WTC11 (cell line): ENCODE measurements around the gene IRS2. TPM values are rescaled to one million over a fixed set of nuclear protein-coding genes. Genes with fewer than 3 reads are reported as not detected.
A peak's percentile ranks its signal among the peaks of the same experiment; 100 is the strongest.

Source experiments
- ATAC-seq: fragments of 200-7000 bp; cut with Tn5 transposase; 2 replicates; pipeline ENCODE4 v1.10.0; 2021; ENCODE audit warnings: mild to moderate bottlenecking, moderate library complexity
- CTCF ChIA-PET: fragments of 300-600 bp; sonication (Branson Sonifier 250); formaldehyde crosslinking; loops from one replicate; lab custom pipeline; 2021; ENCODE audit warnings: antibody characterized with exemption; lab: Charles Lee
- POLR2A ChIA-PET: fragments of 350-600 bp; sonication (Branson Sonifier 250); formaldehyde crosslinking; loops from one replicate; lab custom pipeline; 2021; ENCODE audit warnings: antibody characterized with exemption; lab: Charles Lee
- DNase-seq: peaks from one replicate; pipeline ENCODE4 v3.0.0; 2021; ENCODE audit warnings: low spot score
- H3K27ac Mint-ChIP-seq: 2 replicates; pipeline ENCODE4 v1.8.0; 2021; ENCODE audit warnings: mixed read lengths
- H3K27me3 Mint-ChIP-seq: 2 replicates; pipeline ENCODE4 v1.8.0; 2021; ENCODE audit warnings: low read depth, mild to moderate bottlenecking, moderate library complexity, mixed read lengths
- H3K36me3 Mint-ChIP-seq: 2 replicates; pipeline ENCODE4 v1.8.0; 2021; ENCODE audit warnings: mixed read lengths
- H3K4me1 Mint-ChIP-seq: 2 replicates; pipeline ENCODE4 v1.8.0; 2022; ENCODE audit warnings: mixed read lengths
- H3K4me3 Mint-ChIP-seq: 2 replicates; pipeline ENCODE4 v1.8.0; 2021; ENCODE audit warnings: mild to moderate bottlenecking, moderate library complexity, mixed read lengths
- H3K9me3 Mint-ChIP-seq: 2 replicates; pipeline ENCODE4 v1.8.0; 2021; ENCODE audit warnings: mixed read lengths
- CBFB ChIP-seq: sonication (generic); formaldehyde crosslinking; IDR thresholded peaks from 2 replicates; pipeline ENCODE4 v1.8.1; 2022; ENCODE audit warnings: mild to moderate bottlenecking, low read depth, missing genetic modification reagents
- CREB1 ChIP-seq: sonication (generic); formaldehyde crosslinking; IDR thresholded peaks from 2 replicates; pipeline ENCODE4 v1.8.0; 2023; ENCODE audit warnings: mild to moderate bottlenecking, missing genetic modification reagents
- FOXJ3 ChIP-seq: sonication (generic); formaldehyde crosslinking; IDR thresholded peaks from 2 replicates; pipeline ENCODE4 v1.9.0; 2021; ENCODE audit warnings: missing genetic modification reagents, mild to moderate bottlenecking, borderline replicate concordance
- GTF2I ChIP-seq: fragments of 250-450 bp; sonication (Bioruptor Pico); conservative IDR thresholded peaks from 2 replicates; pipeline ENCODE4 v1.4.0; 2021; ENCODE audit warnings: mild to moderate bottlenecking
- HMGA2 ChIP-seq: fragments of 250-450 bp; sonication (Bioruptor Pico); IDR thresholded peaks from 2 replicates; pipeline ENCODE4 v1.4.0; 2021; ENCODE audit warnings: mild to moderate bottlenecking, moderate library complexity
- JAZF1 ChIP-seq: fragments of 250-450 bp; sonication (Bioruptor Pico); IDR thresholded peaks from 2 replicates; pipeline ENCODE4 v1.9.0; 2021; ENCODE audit warnings: moderate library complexity, mild to moderate bottlenecking, inconsistent platforms
- NR3C1 ChIP-seq: sonication (generic); formaldehyde crosslinking; conservative IDR thresholded peaks from 2 replicates; pipeline ENCODE4 v1.8.1; 2023; ENCODE audit warnings: low read depth, mild to moderate bottlenecking, missing genetic modification reagents
- ZBTB21 ChIP-seq: sonication (generic); formaldehyde crosslinking; IDR thresholded peaks from 2 replicates; pipeline ENCODE4 v1.8.1; 2023; ENCODE audit warnings: mild to moderate bottlenecking, missing genetic modification reagents, borderline replicate concordance
- ZNF263 ChIP-seq: sonication (generic); formaldehyde crosslinking; IDR thresholded peaks from 2 replicates; pipeline ENCODE4 v1.8.1; 2022; ENCODE audit warnings: low read depth, mild to moderate bottlenecking, moderate library complexity, missing genetic modification reagents
- ZNF396 ChIP-seq: fragments of 250-450 bp; sonication (Bioruptor Pico); IDR thresholded peaks from 2 replicates; pipeline ENCODE4 v1.8.0; 2021; ENCODE audit warnings: mild to moderate bottlenecking, moderate library complexity, borderline replicate concordance
- total RNA-seq: library from RNA; stranded (reverse); gene quantifications from 3 replicates; pipeline ENCODE4 v1.2.3, GENCODE V29; 2021
- TF ChIP-seq, protein P1 (sequence below): sonication (generic); formaldehyde crosslinking; IDR thresholded peaks from 2 replicates; pipeline ENCODE4 v1.8.0; 2023; ENCODE audit warnings: missing genetic modification reagents, mild to moderate bottlenecking, borderline replicate concordance
- TF ChIP-seq, protein P2 (sequence below): fragments of 250-450 bp; sonication (Bioruptor Pico); IDR thresholded peaks from 2 replicates; pipeline ENCODE4 v1.9.0; 2021; ENCODE audit warnings: mild to moderate bottlenecking, borderline replicate concordance
- TF ChIP-seq, protein P3 (sequence below): sonication (generic); formaldehyde crosslinking; IDR thresholded peaks from 2 replicates; pipeline ENCODE4 v1.8.0; 2023; ENCODE audit warnings: mild to moderate bottlenecking, missing genetic modification reagents
- TF ChIP-seq, protein P4 (sequence below): fragments of 250-450 bp; sonication (Bioruptor Pico); IDR thresholded peaks from 2 replicates; pipeline ENCODE4 v1.9.0; 2021; ENCODE audit warnings: mild to moderate bottlenecking
- TF ChIP-seq, protein P5 (sequence below): fragments of 250-450 bp; sonication (Bioruptor Pico); conservative IDR thresholded peaks from 2 replicates; pipeline ENCODE4 v1.9.0; 2021; ENCODE audit warnings: mild to moderate bottlenecking
- TF ChIP-seq, protein P6 (sequence below): sonication (generic); formaldehyde crosslinking; IDR thresholded peaks from 2 replicates; pipeline ENCODE4 v1.8.1; 2022; ENCODE audit warnings: low read depth, missing genetic modification reagents, borderline replicate concordance

IRS2 gene
- total RNA-seq, 1 experiment from 2014 or later = 20.5 TPM

DNA sequence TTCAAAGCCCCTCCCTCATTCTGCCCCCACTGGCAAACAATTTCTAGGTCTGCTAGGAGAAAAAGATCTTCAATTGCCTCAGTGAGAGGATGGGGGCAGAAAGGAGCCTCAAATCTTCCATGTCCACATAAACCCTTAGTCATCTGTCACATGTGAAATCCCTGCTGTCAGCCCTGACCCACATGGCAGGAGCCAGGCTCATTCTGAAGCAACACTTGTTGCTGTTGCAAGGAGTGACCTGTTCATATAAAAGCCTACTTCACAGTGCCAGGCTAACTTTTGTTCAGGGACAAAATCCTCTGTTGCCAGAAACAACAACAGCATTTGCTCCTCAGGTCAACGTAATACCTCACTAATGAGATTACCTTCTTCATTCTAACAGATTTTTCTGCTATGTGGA is 70.5 kb downstream of the IRS2 start:
- POLR2A ChIA-PET = no interaction called here
- H3K4me1 Mint-ChIP-seq = peaks cover 7% of the 10 kb centered on the region
- CTCF ChIA-PET = no interaction called here
- ATAC-seq = no peak; the same call in 1 of the 2 replicates
- no peak for DNase-seq
- H3K4me3 Mint-ChIP-seq = no peak overlapping the region
- no peak for TF ChIP-seq HMGA2 (CRISPR knock-in tag)
- TF ChIP-seq JAZF1 = no peak
- no peak for TF ChIP-seq GTF2I (CRISPR knock-in tag)
- TF ChIP-seq ZBTB21 = no peak
- TF ChIP-seq, protein P1, sequence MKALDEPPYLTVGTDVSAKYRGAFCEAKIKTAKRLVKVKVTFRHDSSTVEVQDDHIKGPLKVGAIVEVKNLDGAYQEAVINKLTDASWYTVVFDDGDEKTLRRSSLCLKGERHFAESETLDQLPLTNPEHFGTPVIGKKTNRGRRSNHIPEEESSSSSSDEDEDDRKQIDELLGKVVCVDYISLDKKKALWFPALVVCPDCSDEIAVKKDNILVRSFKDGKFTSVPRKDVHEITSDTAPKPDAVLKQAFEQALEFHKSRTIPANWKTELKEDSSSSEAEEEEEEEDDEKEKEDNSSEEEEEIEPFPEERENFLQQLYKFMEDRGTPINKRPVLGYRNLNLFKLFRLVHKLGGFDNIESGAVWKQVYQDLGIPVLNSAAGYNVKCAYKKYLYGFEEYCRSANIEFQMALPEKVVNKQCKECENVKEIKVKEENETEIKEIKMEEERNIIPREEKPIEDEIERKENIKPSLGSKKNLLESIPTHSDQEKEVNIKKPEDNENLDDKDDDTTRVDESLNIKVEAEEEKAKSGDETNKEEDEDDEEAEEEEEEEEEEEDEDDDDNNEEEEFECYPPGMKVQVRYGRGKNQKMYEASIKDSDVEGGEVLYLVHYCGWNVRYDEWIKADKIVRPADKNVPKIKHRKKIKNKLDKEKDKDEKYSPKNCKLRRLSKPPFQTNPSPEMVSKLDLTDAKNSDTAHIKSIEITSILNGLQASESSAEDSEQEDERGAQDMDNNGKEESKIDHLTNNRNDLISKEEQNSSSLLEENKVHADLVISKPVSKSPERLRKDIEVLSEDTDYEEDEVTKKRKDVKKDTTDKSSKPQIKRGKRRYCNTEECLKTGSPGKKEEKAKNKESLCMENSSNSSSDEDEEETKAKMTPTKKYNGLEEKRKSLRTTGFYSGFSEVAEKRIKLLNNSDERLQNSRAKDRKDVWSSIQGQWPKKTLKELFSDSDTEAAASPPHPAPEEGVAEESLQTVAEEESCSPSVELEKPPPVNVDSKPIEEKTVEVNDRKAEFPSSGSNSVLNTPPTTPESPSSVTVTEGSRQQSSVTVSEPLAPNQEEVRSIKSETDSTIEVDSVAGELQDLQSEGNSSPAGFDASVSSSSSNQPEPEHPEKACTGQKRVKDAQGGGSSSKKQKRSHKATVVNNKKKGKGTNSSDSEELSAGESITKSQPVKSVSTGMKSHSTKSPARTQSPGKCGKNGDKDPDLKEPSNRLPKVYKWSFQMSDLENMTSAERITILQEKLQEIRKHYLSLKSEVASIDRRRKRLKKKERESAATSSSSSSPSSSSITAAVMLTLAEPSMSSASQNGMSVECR (CRISPR knock-in tag) = no peak
- TF ChIP-seq, protein P2, sequence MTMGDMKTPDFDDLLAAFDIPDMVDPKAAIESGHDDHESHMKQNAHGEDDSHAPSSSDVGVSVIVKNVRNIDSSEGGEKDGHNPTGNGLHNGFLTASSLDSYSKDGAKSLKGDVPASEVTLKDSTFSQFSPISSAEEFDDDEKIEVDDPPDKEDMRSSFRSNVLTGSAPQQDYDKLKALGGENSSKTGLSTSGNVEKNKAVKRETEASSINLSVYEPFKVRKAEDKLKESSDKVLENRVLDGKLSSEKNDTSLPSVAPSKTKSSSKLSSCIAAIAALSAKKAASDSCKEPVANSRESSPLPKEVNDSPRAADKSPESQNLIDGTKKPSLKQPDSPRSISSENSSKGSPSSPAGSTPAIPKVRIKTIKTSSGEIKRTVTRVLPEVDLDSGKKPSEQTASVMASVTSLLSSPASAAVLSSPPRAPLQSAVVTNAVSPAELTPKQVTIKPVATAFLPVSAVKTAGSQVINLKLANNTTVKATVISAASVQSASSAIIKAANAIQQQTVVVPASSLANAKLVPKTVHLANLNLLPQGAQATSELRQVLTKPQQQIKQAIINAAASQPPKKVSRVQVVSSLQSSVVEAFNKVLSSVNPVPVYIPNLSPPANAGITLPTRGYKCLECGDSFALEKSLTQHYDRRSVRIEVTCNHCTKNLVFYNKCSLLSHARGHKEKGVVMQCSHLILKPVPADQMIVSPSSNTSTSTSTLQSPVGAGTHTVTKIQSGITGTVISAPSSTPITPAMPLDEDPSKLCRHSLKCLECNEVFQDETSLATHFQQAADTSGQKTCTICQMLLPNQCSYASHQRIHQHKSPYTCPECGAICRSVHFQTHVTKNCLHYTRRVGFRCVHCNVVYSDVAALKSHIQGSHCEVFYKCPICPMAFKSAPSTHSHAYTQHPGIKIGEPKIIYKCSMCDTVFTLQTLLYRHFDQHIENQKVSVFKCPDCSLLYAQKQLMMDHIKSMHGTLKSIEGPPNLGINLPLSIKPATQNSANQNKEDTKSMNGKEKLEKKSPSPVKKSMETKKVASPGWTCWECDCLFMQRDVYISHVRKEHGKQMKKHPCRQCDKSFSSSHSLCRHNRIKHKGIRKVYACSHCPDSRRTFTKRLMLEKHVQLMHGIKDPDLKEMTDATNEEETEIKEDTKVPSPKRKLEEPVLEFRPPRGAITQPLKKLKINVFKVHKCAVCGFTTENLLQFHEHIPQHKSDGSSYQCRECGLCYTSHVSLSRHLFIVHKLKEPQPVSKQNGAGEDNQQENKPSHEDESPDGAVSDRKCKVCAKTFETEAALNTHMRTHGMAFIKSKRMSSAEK (CRISPR knock-in tag) = no peak
- TF ChIP-seq ZNF396 (CRISPR knock-in tag) = no peak
- TF ChIP-seq, protein P3, sequence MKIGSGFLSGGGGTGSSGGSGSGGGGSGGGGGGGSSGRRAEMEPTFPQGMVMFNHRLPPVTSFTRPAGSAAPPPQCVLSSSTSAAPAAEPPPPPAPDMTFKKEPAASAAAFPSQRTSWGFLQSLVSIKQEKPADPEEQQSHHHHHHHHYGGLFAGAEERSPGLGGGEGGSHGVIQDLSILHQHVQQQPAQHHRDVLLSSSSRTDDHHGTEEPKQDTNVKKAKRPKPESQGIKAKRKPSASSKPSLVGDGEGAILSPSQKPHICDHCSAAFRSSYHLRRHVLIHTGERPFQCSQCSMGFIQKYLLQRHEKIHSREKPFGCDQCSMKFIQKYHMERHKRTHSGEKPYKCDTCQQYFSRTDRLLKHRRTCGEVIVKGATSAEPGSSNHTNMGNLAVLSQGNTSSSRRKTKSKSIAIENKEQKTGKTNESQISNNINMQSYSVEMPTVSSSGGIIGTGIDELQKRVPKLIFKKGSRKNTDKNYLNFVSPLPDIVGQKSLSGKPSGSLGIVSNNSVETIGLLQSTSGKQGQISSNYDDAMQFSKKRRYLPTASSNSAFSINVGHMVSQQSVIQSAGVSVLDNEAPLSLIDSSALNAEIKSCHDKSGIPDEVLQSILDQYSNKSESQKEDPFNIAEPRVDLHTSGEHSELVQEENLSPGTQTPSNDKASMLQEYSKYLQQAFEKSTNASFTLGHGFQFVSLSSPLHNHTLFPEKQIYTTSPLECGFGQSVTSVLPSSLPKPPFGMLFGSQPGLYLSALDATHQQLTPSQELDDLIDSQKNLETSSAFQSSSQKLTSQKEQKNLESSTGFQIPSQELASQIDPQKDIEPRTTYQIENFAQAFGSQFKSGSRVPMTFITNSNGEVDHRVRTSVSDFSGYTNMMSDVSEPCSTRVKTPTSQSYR (CRISPR knock-in tag) = no peak
- TF ChIP-seq CBFB = no peak
- H3K36me3 Mint-ChIP-seq = no peaks in the 10 kb centered on the region
- H3K9me3 Mint-ChIP-seq = no peaks in the 10 kb centered on the region
- H3K27me3 Mint-ChIP-seq = no peaks in the 10 kb centered on the region
- H3K27ac Mint-ChIP-seq = no peak overlapping the region

DNA sequence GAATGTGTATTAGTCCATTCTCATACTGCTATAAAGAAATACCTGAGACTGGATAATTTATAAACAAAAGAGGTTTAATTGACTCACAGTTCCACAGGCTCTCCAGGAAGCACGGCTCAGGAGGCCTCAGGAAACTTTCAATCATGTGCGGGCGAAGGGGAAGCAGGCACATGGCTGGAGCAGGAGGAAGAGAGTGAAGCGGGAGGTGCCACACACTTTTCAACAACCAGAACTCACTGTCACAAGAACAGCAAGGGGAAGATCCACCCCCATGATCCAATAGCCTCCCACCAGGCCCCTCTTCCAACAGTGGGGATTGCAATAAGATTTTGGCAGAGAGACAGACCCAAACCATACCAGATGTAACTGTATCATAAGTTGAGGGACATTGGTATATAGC is 72.7 kb downstream of the IRS2 start:
- peaks cover 10% of the 10 kb centered on the region for H3K9me3 Mint-ChIP-seq
- ChIA-PET CTCF (no interaction called here), POLR2A (no interaction called here)
- no peak overlapping the region for H3K27ac Mint-ChIP-seq
- peaks cover 3% of the 10 kb centered on the region; the same call in 1 of the 2 replicates for H3K36me3 Mint-ChIP-seq
- TF ChIP-seq FOXJ3 = no peak
- no peak overlapping the region for H3K4me3 Mint-ChIP-seq
- peaks cover 7% of the 10 kb centered on the region for H3K4me1 Mint-ChIP-seq
- ATAC-seq (no peak), DNase-seq (no peak)
- H3K27me3 Mint-ChIP-seq = no peaks in the 10 kb centered on the region

DNA sequence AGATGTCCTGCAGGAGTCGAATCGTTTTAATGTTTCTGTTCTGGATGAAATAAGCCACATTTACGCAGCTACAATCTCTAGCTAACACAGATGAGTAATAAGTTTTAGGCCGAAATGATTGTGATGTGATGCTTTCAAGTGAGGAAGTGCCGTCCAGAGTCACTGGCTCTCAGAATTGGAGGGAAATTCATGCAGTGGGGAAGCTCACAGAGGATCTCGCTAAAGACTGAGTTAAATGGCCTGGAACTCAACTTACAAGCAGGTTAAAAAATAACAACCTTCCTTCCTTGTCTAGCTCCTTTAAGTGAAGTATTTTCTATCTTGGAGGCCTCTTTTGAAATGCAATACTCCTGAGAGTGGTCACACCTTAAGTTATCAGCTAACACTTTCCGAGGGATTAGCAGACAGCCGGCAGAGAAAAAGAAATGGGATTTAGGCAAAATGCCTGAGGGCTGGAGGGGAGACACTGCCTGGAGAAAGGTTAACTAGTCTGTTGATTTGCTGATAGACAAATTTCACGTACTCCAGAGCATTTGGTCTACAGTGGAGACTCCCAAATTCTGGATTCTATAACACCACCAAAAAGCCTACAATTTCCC is 74.2 kb downstream of the IRS2 start:
- ChIA-PET POLR2A (no interaction called here), CTCF (no interaction called here)
- Mint-ChIP-seq H3K9me3 (peaks cover 10% of the 10 kb centered on the region), H3K4me1 (peaks cover 9% of the 10 kb centered on the region), H3K27ac (peak overlapping the region; percentile 19), H3K27me3 (no peaks in the 10 kb centered on the region), H3K36me3 (peaks cover 3% of the 10 kb centered on the region; the same call in 1 of the 2 replicates), H3K4me3 (no peak overlapping the region)
- ATAC-seq (peak; percentile 41), DNase-seq (no peak)
- no peak for TF ChIP-seq NR3C1 (CRISPR knock-in tag)
- TF ChIP-seq, protein P4, sequence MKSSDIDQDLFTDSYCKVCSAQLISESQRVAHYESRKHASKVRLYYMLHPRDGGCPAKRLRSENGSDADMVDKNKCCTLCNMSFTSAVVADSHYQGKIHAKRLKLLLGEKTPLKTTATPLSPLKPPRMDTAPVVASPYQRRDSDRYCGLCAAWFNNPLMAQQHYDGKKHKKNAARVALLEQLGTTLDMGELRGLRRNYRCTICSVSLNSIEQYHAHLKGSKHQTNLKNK (CRISPR knock-in tag) = no peak
- TF ChIP-seq, protein P5, sequence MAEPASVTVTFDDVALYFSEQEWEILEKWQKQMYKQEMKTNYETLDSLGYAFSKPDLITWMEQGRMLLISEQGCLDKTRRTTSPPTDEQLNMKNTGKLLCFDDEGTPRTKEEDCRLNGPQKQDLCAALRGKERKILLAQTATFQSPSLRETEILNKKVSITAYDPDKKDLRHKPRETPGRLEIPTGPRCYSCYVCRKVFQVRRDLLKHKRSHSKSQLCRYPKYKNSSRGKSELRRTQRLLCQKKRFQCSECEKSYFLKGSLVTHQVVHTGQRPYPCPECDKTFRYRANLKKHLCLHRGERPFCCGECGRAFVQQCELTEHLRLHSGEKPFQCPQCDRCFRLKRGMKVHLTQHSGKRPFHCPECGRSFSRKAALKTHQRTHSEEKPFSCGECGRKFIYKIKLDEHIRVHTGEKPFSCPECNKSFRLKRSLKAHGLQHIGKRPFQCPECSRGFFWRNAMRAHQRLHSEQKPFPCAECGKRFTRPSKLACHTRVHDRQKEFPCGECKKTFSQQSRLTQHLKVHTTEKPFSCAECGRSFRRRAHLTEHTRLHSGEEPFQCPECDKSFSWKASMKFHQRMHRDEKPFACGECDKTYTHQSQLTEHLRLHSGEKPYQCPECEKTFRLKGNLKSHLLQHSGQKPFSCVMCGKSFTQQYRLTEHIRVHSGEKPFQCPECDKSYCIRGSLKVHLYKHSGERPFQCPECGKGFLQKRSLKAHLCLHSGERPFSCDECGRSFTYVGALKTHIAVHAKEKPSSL (CRISPR knock-in tag) = no peak
- no peak for TF ChIP-seq CBFB
- TF ChIP-seq, protein P6, sequence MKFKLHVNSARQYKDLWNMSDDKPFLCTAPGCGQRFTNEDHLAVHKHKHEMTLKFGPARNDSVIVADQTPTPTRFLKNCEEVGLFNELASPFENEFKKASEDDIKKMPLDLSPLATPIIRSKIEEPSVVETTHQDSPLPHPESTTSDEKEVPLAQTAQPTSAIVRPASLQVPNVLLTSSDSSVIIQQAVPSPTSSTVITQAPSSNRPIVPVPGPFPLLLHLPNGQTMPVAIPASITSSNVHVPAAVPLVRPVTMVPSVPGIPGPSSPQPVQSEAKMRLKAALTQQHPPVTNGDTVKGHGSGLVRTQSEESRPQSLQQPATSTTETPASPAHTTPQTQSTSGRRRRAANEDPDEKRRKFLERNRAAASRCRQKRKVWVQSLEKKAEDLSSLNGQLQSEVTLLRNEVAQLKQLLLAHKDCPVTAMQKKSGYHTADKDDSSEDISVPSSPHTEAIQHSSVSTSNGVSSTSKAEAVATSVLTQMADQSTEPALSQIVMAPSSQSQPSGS (CRISPR knock-in tag) = no peak
- no peak for TF ChIP-seq ZNF263 (CRISPR knock-in tag)
- no peak for TF ChIP-seq GTF2I (CRISPR knock-in tag)
- no peak for TF ChIP-seq CREB1 (CRISPR knock-in tag)
